Nephron (organoid): ENCODE data around the gene AAK1.
A peak's percentile ranks its signal among the peaks of the same experiment; 100 is the strongest.
"Not testable (repeated sequence)": the region's sequence is repeated elsewhere in the genome, so short reads cannot be mapped to it uniquely, and the experiment has no call there.

Experiments
- H3K27ac Mint-ChIP-seq, 3 experiments: 2 replicates each; pipeline ENCODE4 v1.8.0; 2020; ENCODE audit warnings: mixed read lengths in 3 of 3, mild to moderate bottlenecking in 2 of 3, moderate library complexity in 1 of 3
- H3K27me3 Mint-ChIP-seq: 2 replicates; pipeline ENCODE4 v1.8.0; 2021; ENCODE audit warnings: low read depth, mild to moderate bottlenecking, moderate library complexity, mixed read lengths
- H3K36me3 Mint-ChIP-seq: 2 replicates; pipeline ENCODE4 v1.8.0; 2020; ENCODE audit warnings: low read depth, mixed read lengths
- H3K4me1 Mint-ChIP-seq: 2 replicates; pipeline ENCODE4 v1.8.0; 2020; ENCODE audit warnings: mixed read lengths
- H3K4me3 Mint-ChIP-seq, 3 experiments: 2 replicates each; pipeline ENCODE4 v1.8.0; 2020; ENCODE audit warnings: mild to moderate bottlenecking in 3 of 3, mixed read lengths in 3 of 3, moderate library complexity in 2 of 3
- H3K9me3 Mint-ChIP-seq: 2 replicates; pipeline ENCODE4 v1.8.0; 2020; ENCODE audit warnings: mixed read lengths
- TF ChIP-seq, protein P1 (sequence below), 3 experiments: fragments of 200-600 bp; sonication (generic); IDR thresholded peaks; one replicate each; pipeline ENCODE4 v1.5.0; 2021; ENCODE audit warnings: antibody characterized with exemption in 3 of 3; ENCODE audit not compliant: unreplicated experiment in 3 of 3

The AAK1 gene

DNA sequence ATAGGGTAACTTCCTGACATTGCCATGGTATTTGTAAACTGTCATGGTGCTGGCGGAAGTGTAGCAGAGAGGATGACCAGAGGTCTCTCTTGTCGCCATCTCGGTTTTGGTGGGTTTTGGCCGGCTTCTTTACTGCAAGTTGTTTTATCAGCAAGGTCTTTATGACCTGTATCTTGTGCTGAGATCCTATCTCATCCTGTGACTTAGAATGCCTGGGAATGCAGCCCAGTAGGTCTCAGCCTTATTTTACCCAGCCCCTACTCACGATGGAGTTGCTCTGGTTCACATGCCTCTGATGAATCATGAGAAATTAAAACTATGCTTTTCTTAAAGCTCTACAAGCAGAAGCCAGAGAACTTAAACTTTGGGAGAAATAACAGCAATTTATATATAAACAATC is 193.6 kb downstream of the AAK1 start:
- no peaks in the 10 kb centered on the region for H3K4me1 Mint-ChIP-seq
- no peaks in the 10 kb centered on the region for H3K9me3 Mint-ChIP-seq
- H3K36me3 Mint-ChIP-seq: no peaks in the 10 kb centered on the region
- TF ChIP-seq, protein P1, sequence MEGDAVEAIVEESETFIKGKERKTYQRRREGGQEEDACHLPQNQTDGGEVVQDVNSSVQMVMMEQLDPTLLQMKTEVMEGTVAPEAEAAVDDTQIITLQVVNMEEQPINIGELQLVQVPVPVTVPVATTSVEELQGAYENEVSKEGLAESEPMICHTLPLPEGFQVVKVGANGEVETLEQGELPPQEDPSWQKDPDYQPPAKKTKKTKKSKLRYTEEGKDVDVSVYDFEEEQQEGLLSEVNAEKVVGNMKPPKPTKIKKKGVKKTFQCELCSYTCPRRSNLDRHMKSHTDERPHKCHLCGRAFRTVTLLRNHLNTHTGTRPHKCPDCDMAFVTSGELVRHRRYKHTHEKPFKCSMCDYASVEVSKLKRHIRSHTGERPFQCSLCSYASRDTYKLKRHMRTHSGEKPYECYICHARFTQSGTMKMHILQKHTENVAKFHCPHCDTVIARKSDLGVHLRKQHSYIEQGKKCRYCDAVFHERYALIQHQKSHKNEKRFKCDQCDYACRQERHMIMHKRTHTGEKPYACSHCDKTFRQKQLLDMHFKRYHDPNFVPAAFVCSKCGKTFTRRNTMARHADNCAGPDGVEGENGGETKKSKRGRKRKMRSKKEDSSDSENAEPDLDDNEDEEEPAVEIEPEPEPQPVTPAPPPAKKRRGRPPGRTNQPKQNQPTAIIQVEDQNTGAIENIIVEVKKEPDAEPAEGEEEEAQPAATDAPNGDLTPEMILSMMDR (IDR thresholded peaks at IDR 0.05; ENCODE audit: unreplicated experiment in 3 of 3): no peak
- no peak overlapping the region for H3K4me3 Mint-ChIP-seq
- no peak overlapping the region for H3K27ac Mint-ChIP-seq
- no peaks in the 10 kb centered on the region for H3K27me3 Mint-ChIP-seq

DNA sequence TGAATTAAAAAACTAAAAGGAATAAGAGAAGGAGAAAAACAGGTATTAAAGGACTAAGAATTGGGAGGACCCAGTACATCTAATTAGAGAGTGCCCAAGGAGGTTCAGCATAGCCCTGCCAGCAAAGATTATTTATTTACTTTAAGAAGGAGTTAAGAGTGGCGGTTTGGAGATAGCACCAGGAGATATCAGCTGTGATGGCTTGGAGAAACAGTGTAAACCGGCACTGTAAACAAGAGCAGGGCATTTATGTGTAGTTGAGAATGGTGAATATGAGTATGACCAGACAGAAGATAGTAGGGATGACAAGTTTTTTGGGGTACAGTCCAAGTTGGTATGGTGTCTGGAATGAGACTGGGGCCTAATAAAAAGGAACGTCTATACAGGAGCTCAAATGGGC is 199.9 kb downstream of the AAK1 start:
- not testable (repeated sequence) for H3K27ac Mint-ChIP-seq, H3K9me3 Mint-ChIP-seq, H3K36me3 Mint-ChIP-seq, H3K27me3 Mint-ChIP-seq, H3K4me1 Mint-ChIP-seq, H3K4me3 Mint-ChIP-seq

DNA sequence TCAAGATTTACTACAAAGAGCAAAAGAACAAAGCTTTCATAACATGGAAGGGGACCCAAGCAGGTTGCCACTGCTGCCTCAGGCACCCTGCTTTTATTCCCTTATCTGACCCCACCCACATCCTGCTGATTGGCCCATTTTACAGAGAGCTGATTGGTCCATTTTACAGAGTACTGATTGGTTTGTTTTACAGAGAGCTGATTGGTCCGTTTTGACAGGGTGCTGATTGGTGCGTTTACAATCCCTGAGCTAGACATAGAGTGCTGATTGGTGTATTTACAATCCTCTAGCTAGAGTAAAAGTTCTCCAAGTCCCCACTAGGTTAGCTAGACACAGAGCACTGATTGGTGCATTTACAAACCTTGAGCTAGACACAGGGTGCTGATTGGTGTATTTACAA is 204.0 kb downstream of the AAK1 start:
- Mint-ChIP-seq H3K27ac (peak overlapping the region; percentile 47 to 69 (median 57)), H3K4me1 (peaks cover 23% of the 10 kb centered on the region), H3K4me3 (peak overlapping the region in 1 of 3 experiments; percentile 72)
- not testable (repeated sequence) for H3K9me3 Mint-ChIP-seq, H3K27me3 Mint-ChIP-seq, H3K36me3 Mint-ChIP-seq

DNA sequence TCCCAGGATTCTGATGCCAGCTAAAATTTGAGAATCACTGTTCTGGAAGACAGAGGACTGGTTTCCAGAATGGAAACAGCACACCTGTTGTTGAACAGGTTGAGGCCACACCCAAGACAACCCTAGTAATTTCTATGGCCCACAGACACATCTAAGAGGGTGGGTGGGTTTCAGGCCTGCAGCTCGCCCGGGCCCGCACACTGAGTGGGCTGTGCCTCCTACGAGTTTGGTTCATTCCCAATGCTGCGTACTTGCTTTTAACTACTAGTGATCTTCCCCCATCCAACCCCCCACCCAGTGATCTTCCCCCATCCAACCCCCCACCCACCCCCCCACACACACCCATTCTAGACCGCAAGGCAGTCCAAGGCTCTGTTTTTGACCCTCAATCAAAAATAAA is 205.0 kb downstream of the AAK1 start:
- H3K36me3 Mint-ChIP-seq: no peaks in the 10 kb centered on the region
- TF ChIP-seq, protein P1 (IDR thresholded peaks at IDR 0.05; ENCODE audit: unreplicated experiment in 3 of 3): no peak
- H3K27me3 Mint-ChIP-seq: no peaks in the 10 kb centered on the region
- peak overlapping the region; percentile 30 to 54 (median 39) for H3K4me3 Mint-ChIP-seq
- no peaks in the 10 kb centered on the region for H3K9me3 Mint-ChIP-seq
- H3K4me1 Mint-ChIP-seq: peaks cover 25% of the 10 kb centered on the region
- peak overlapping the region; percentile 57 to 98 (median 98) for H3K27ac Mint-ChIP-seq

DNA sequence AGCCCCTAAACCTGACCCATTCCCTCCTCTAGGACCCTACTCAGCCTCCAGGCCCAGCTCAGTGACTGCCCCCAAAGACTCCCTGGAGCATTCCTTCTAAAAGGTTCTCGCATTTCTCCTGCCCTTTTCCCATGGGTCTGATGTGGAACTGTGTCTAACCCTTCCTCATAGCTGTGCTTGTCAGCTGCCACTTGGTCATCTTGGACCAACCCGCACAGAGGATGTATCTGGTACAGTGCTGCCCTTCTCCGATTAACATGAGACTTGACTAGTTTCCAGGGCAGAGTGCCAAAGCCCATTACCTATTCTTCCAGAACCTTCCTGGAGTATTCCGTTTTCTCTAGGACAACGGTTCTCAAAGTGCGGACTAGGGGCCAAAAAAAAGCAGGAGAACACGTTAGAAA is 205.8 kb downstream of the AAK1 start:
- H3K4me1 Mint-ChIP-seq: peaks cover 25% of the 10 kb centered on the region
- peak overlapping the region; percentile 87 to 98 (median 93) for H3K4me3 Mint-ChIP-seq
- no peaks in the 10 kb centered on the region for H3K27me3 Mint-ChIP-seq
- H3K9me3 Mint-ChIP-seq: no peaks in the 10 kb centered on the region
- peak overlapping the region; percentile 98 to 99 (median 98) for H3K27ac Mint-ChIP-seq
- H3K36me3 Mint-ChIP-seq: no peaks in the 10 kb centered on the region
- TF ChIP-seq, protein P1 (IDR thresholded peaks at IDR 0.05; ENCODE audit: unreplicated experiment in 3 of 3): no peak

DNA sequence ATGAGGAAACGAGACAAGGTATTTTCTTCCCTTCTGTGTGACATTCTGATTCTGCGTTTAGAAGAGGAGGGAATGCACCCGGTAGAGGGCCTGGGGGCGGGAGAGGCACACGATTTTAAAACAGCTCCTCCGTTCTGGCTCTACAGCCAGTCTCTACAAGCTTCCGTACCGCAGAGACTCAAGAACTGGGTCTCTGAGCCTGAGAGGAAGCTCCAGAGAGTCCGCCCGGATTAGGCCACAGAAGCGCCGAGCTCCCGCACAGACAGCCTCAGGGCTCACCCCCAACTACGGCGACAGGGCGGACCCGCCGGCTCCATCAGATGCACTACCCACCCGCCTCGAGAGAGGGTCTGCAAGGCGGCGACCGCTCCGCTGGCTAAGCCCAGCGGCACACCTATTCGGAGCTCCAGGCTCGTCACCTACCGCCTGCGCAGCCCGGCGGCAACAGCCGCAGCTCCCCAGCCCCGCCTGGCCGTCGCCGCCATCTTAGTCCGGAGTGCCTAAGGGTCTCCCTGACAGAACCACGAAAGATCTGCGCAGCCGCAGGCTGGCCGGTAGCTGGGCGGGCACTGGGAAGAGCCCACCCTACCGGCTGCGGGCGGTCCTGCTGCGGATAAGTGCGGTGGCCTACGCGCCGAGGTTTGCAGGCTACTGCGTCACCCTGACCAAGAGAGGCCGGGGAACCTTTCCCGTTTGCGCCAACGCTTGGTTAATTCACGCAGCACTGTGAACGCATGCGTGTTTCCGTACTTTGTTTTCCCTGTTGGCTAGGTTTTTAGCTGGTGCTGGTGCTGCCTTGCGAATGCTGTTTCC is 206.4 kb downstream of the AAK1 start, which contains the start of gene NFU1:
TSS of gene NFU1 (minus strand) at position 498 of the 813 bp plus-strand sequence. CDS start at position 485, 13 bp downstream.
- TF ChIP-seq, protein P1 (IDR thresholded peaks at IDR 0.05; ENCODE audit: unreplicated experiment in 3 of 3): peak; percentile 66 to 68 (median 66)
- no peaks in the 10 kb centered on the region for H3K36me3 Mint-ChIP-seq
- no peaks in the 10 kb centered on the region for H3K9me3 Mint-ChIP-seq
- peaks cover 25% of the 10 kb centered on the region for H3K4me1 Mint-ChIP-seq
- peak within 1 kb of the TSS; percentile 98 to 99 (median 98) for H3K27ac Mint-ChIP-seq
- no peaks in the 10 kb centered on the region for H3K27me3 Mint-ChIP-seq
- peak within 1 kb of the TSS; percentile 87 to 98 (median 93) for H3K4me3 Mint-ChIP-seq

DNA sequence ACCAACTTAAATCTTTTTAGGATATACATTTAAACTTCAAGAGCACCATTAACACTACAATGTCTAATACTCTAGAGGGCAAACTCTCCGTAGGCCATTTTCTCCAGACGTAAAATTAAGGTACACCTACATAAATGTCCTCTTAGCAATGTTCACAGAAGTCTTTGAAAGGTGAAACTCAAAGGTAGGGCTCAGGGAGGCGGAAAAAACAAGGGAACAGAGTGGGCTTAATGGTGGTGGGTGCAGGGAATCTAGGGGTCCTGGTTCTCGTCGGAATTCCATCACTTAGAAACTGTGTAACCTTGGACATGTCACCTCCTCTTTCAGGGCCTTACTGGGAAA is 207.0 kb downstream of the AAK1 start:
- Mint-ChIP-seq H3K36me3 (peaks cover 3% of the 10 kb centered on the region), H3K27ac (peak overlapping the region; percentile 98 to 99 (median 98)), H3K27me3 (no peaks in the 10 kb centered on the region), H3K4me1 (peaks cover 25% of the 10 kb centered on the region), H3K9me3 (no peaks in the 10 kb centered on the region), H3K4me3 (peak overlapping the region; percentile 87 to 98 (median 93))
- TF ChIP-seq, protein P1 (IDR thresholded peaks at IDR 0.05; ENCODE audit: unreplicated experiment in 3 of 3): no peak
